Measurements from ENCODE around the gene METTL14.

- TF ChIP-seq CTCF (IDR thresholded peaks at IDR 0.05) (no peak), PRDM15 (CRISPR knock-in tag; IDR thresholded peaks at IDR 0.05) (no peak), ZMAT4 (CRISPR knock-in tag; IDR thresholded peaks at IDR 0.05) (no peak), MAX (CRISPR knock-in tag; IDR thresholded peaks at IDR 0.05) (no peak), ZNF512 (CRISPR knock-in tag; IDR thresholded peaks at IDR 0.05; ENCODE audit: borderline replicate concordance) (no peak)
Observed at GRCh38 chr4:118742050-118742449, 56.9 kb downstream of the METTL14 start.

All from WTC11 (cell line).